H1 (cell line): ENCODE measurements around the gene SLC25A21. TPM values are rescaled to one million over a fixed set of nuclear protein-coding genes. Genes with fewer than 3 reads are reported as not detected.

Source experiments
- CTCF ChIA-PET: fragments of 300-600 bp; sonication (Branson Sonifier 250); formaldehyde crosslinking; loops from one replicate; lab custom pipeline; 2021; ENCODE audit not compliant: partially characterized antibody; lab: Charles Lee
- POLR2A ChIA-PET: fragments of 300-600 bp; sonication (Branson Sonifier 250); formaldehyde crosslinking; loops from one replicate; lab custom pipeline; 2021; ENCODE audit warnings: inconsistent platforms; ENCODE audit not compliant: partially characterized antibody; lab: Charles Lee
- DNase-seq, 2 experiments: peaks; one replicate each; pipeline versions ENCODE4 v3.0.0 to v3.0.0-alpha.2; 2010 to 2022; ENCODE audit warnings: low spot score in 2 of 2, low read depth in 1 of 2, mixed read lengths in 1 of 2
- FAIRE-seq: peaks from 2 replicates; lab custom pipeline; 2011; peaks lifted over from hg19 to GRCh38; lab: Jason Lieb, UNC
- H2AFZ ChIP-seq: 2 replicates; pipeline ENCODE4 v1.8.1; 2012; ENCODE audit warnings: low read length, inconsistent platforms
- H2AK5ac ChIP-seq: 2 replicates; pipeline ENCODE4 v1.6.1; 2013; ENCODE audit warnings: low read depth, low read length
- H2BK120ac ChIP-seq: replicated peaks from 2 replicates; pipeline ENCODE3; 2013; ENCODE audit warnings: low read depth, low read length, inconsistent platforms
- H2BK12ac ChIP-seq: 2 replicates; pipeline ENCODE4 v1.6.1; 2013; ENCODE audit warnings: low read depth, low read length
- H2BK15ac ChIP-seq: 2 replicates; pipeline ENCODE4 v1.6.1; 2013; ENCODE audit warnings: low read length
- H2BK20ac ChIP-seq: 2 replicates; pipeline ENCODE4 v1.6.1; 2013; ENCODE audit warnings: low read length
- H2BK5ac ChIP-seq: 2 replicates; pipeline ENCODE4 v1.6.1; 2013; ENCODE audit warnings: low read depth, low read length
- H3K14ac ChIP-seq: 2 replicates; pipeline ENCODE4 v1.6.1; 2013; ENCODE audit warnings: inconsistent platforms; ENCODE audit not compliant: insufficient read length
- H3K18ac ChIP-seq: 2 replicates; pipeline ENCODE4 v1.6.1; 2013; ENCODE audit warnings: low read length; ENCODE audit errors: extremely low read depth
- H3K23ac ChIP-seq: 2 replicates; pipeline ENCODE4 v1.6.1; 2013; ENCODE audit warnings: inconsistent platforms; ENCODE audit not compliant: insufficient read length
- H3K23me2 ChIP-seq: 2 replicates; pipeline ENCODE4 v1.6.1; 2013; ENCODE audit warnings: low read depth, low read length
- H3K27ac ChIP-seq: 2 replicates; pipeline ENCODE4 v1.6.1; 2011; ENCODE audit warnings: low read depth, low read length, inconsistent platforms
- H3K27me3 ChIP-seq, 4 experiments: replicated peaks in 1 of 4; 1 replicate in 1 of 4; 2 replicates in 3 of 4; pipeline versions ENCODE4 v1.6.1 to v1.8.1; 2011 to 2013; ENCODE audit warnings: low read length in 3 of 4, mild to moderate bottlenecking in 3 of 4, inconsistent platforms in 2 of 4, mixed read lengths in 2 of 4, moderate library complexity in 1 of 4; ENCODE audit not compliant: control insufficient read depth in 3 of 4, insufficient read depth in 3 of 4; ENCODE audit errors: extremely low read depth in 1 of 4
- H3K36me3 ChIP-seq, 4 experiments: 2 replicates each; pipeline versions ENCODE4 v1.6.1 to v1.8.1; 2011 to 2013; ENCODE audit warnings: mild to moderate bottlenecking in 4 of 4, low read length in 3 of 4, moderate library complexity in 2 of 4, control low read depth in 1 of 4, inconsistent platforms in 1 of 4; ENCODE audit not compliant: insufficient read depth in 4 of 4, control insufficient read depth in 2 of 4
- H3K4ac ChIP-seq: replicated peaks from 2 replicates; pipeline ENCODE3; 2013; ENCODE audit warnings: low read length, low read depth, mixed read lengths, inconsistent platforms; ENCODE audit not compliant: insufficient read length
- H3K4me1 ChIP-seq, 4 experiments: replicated peaks in 1 of 4; 1 replicate in 1 of 4; 2 replicates in 3 of 4; pipeline versions ENCODE4 v1.6.1 to v1.8.1; 2011 to 2013; ENCODE audit warnings: low read length in 3 of 4, inconsistent platforms in 2 of 4, mixed read lengths in 1 of 4; ENCODE audit not compliant: insufficient read depth in 4 of 4, control insufficient read depth in 3 of 4
- H3K4me2 ChIP-seq, 2 experiments: 2 replicates each; pipeline versions ENCODE4 v1.6.1 to v1.8.1; 2011 to 2013; ENCODE audit warnings: low read depth in 2 of 2, low read length in 2 of 2, control low read depth in 1 of 2, inconsistent platforms in 1 of 2, mild to moderate bottlenecking in 1 of 2; ENCODE audit not compliant: insufficient read depth in 1 of 2
- H3K4me3 ChIP-seq, 4 experiments: fragments of 200-600, 300-600 bp in 1 of 4; sonication (generic), shearing (Covaris generic), sonication (Bioruptor Twin) in 1 of 4; 2 replicates each; pipeline versions ENCODE4 v1.5.1 to v1.8.1; 2011 to 2016; ENCODE audit warnings: low read length in 4 of 4, low read depth in 3 of 4, control low read depth in 2 of 4, inconsistent platforms in 2 of 4, mild to moderate bottlenecking in 2 of 4, mixed read lengths in 1 of 4, moderate library complexity in 1 of 4; ENCODE audit not compliant: insufficient read depth in 2 of 4; ENCODE audit errors: extremely low read depth in 1 of 4
- H3K56ac ChIP-seq: replicated peaks from 2 replicates; pipeline ENCODE3; 2013; ENCODE audit warnings: low read depth, mild to moderate bottlenecking, mixed read lengths, low read length, inconsistent platforms; ENCODE audit not compliant: insufficient read length
- H3K79me1 ChIP-seq: 2 replicates; pipeline ENCODE4 v1.6.1; 2013; ENCODE audit warnings: low read depth, low read length, control low read depth
- H3K79me2 ChIP-seq, 2 experiments: 2 replicates each; pipeline versions ENCODE4 v1.6.1 to v1.8.1; 2012 to 2013; ENCODE audit warnings: low read length in 2 of 2, mild to moderate bottlenecking in 2 of 2, inconsistent platforms in 1 of 2; ENCODE audit not compliant: insufficient read depth in 2 of 2, control insufficient read depth in 1 of 2
- H3K9ac ChIP-seq, 4 experiments: replicated peaks in 1 of 4; 1 replicate in 1 of 4; 2 replicates in 3 of 4; pipeline versions ENCODE4 v1.6.1 to v1.8.1; 2011 to 2013; ENCODE audit warnings: low read depth in 3 of 4, low read length in 3 of 4, control low read depth in 2 of 4, mild to moderate bottlenecking in 2 of 4, moderate library complexity in 2 of 4, inconsistent platforms in 1 of 4; ENCODE audit errors: extremely low read depth in 1 of 4
- H3K9me3 ChIP-seq, 2 experiments: 2 replicates each; pipeline versions ENCODE4 v1.6.1 to v1.8.1; 2012 to 2013; ENCODE audit warnings: mild to moderate bottlenecking in 2 of 2, moderate library complexity in 2 of 2, control low read depth in 1 of 2, inconsistent platforms in 1 of 2, low read depth in 1 of 2, low read length in 1 of 2, mixed read lengths in 1 of 2; ENCODE audit not compliant: insufficient read depth in 2 of 2
- H4K20me1 ChIP-seq, 2 experiments: replicated peaks in 1 of 2; 2 replicates each; pipeline versions ENCODE3 to v1.8.1; 2011 to 2013; ENCODE audit warnings: inconsistent platforms in 2 of 2, low read length in 2 of 2, mild to moderate bottlenecking in 1 of 2; ENCODE audit not compliant: insufficient read depth in 2 of 2, control insufficient read depth in 1 of 2
- H4K5ac ChIP-seq: 2 replicates; pipeline ENCODE4 v1.6.1; 2013; ENCODE audit warnings: low read length, low read depth, mixed read lengths, inconsistent platforms; ENCODE audit not compliant: insufficient read length
- H4K8ac ChIP-seq: 2 replicates; pipeline ENCODE4 v1.8.0; 2013; ENCODE audit warnings: mild to moderate bottlenecking, moderate library complexity, low read length, inconsistent platforms; ENCODE audit not compliant: insufficient read depth; ENCODE audit errors: extremely low read depth
- H4K91ac ChIP-seq: replicated peaks from 2 replicates; pipeline ENCODE3; 2013; ENCODE audit warnings: low read length, mixed read lengths, inconsistent platforms; ENCODE audit not compliant: insufficient read length
- ASH2L ChIP-seq: fragments of 200-600, 300-600 bp; sonication (generic); IDR thresholded peaks from one replicate; pipeline ENCODE4 v1.7.1; 2017; ENCODE audit warnings: low read length
- BACH1 ChIP-seq: IDR thresholded peaks from 2 replicates; pipeline ENCODE4 v1.6.1; 2012; ENCODE audit warnings: low read length, improper control_type of control experiment
- EGR1 ChIP-seq: IDR thresholded peaks from 2 replicates; pipeline ENCODE4 v1.6.1; 2011; ENCODE audit warnings: low read depth, low read length, borderline replicate concordance
- FOSL1 ChIP-seq: IDR thresholded peaks from 2 replicates; pipeline ENCODE4 v1.6.1; 2011; ENCODE audit warnings: mild to moderate bottlenecking, low read depth, low read length, moderate library complexity; ENCODE audit not compliant: insufficient read depth
- JUND ChIP-seq: IDR thresholded peaks from 2 replicates; pipeline ENCODE4 v1.6.1; 2011; ENCODE audit warnings: mild to moderate bottlenecking, improper control_type of control experiment, low read length
- MAFK ChIP-seq: IDR thresholded peaks from 2 replicates; pipeline ENCODE4 v1.6.1; 2012; ENCODE audit warnings: low read depth, mild to moderate bottlenecking, improper control_type of control experiment, low read length
- NRF1 ChIP-seq: IDR thresholded peaks from 2 replicates; pipeline ENCODE4 v1.6.1; 2011; ENCODE audit warnings: mild to moderate bottlenecking, low read depth, low read length, improper control_type of control experiment
- POLR2AphosphoS5 ChIP-seq: IDR thresholded peaks from 2 replicates; pipeline ENCODE4 v1.6.1; 2011; ENCODE audit warnings: low read depth, low read length
- SAP30 ChIP-seq: fragments of 300-600 bp; sonication (generic); IDR thresholded peaks from 2 replicates; pipeline ENCODE4 v1.7.1; 2012; ENCODE audit warnings: low read length, moderate library complexity, mild to moderate bottlenecking, inconsistent platforms; ENCODE audit not compliant: insufficient read depth, insufficient replicate concordance
- SIN3A ChIP-seq, 2 experiments: IDR thresholded peaks in 1 of 2; conservative IDR thresholded peaks in 1 of 2; 2 replicates each; pipeline ENCODE4 v1.6.1; 2011 to 2012; ENCODE audit warnings: low read length in 2 of 2, improper control_type of control experiment in 1 of 2, low read depth in 1 of 2, mild to moderate bottlenecking in 1 of 2
- SIX5 ChIP-seq: IDR thresholded peaks from 2 replicates; pipeline ENCODE4 v1.6.1; 2011; ENCODE audit warnings: mild to moderate bottlenecking, low read depth, low read length
- TCF12 ChIP-seq: IDR thresholded peaks from 2 replicates; pipeline ENCODE4 v1.6.1; 2011; ENCODE audit warnings: low read depth, mild to moderate bottlenecking, low read length
- TEAD4 ChIP-seq: IDR thresholded peaks from 2 replicates; pipeline ENCODE4 v1.6.1; 2012; ENCODE audit warnings: low read depth, low read length, inconsistent platforms, mixed read lengths
- YY1 ChIP-seq: IDR thresholded peaks from 2 replicates; pipeline ENCODE4 v1.6.1; 2011; ENCODE audit warnings: low read depth, mild to moderate bottlenecking, low read length
- polyA plus RNA-seq, 7 experiments: library from polyadenylated mRNA; depleted of rRNA in 3 of 7; stranded (reverse) in 5 of 7; unstranded in 2 of 7; fragments of >200 nt in 5 of 7; fragments of 200-250 nt in 2 of 7; gene quantifications; 1 replicate in 5 of 7; 2 replicates in 1 of 7; 4 replicates in 1 of 7; pipeline versions ENCODE4 v1.2.1 to v1.2.3, GENCODE V29; 2011 to 2013; ENCODE audit warnings: missing spikeins in 2 of 7, mixed read lengths in 2 of 7
- total RNA-seq: library from RNA; stranded (reverse); fragmentation: NEBNext Ultra II Directional; extraction: Animal tissue kit (Norgen Biotek cat#: 25700); gene quantifications from 2 replicates; pipeline ENCODE4 v1.2.1, GENCODE V29; 2021
- TF ChIP-seq, protein P1 (sequence below): IDR thresholded peaks from 2 replicates; pipeline ENCODE4 v1.6.1; 2012; ENCODE audit warnings: low read length, inconsistent platforms

Gene SLC25A21
- total and polyA plus RNA-seq, 2 of the 8 experiments (the other 6 are each of a cell fraction or from before 2014, with no cell fraction given) = 6.9 to 15.7 TPM

DNA sequence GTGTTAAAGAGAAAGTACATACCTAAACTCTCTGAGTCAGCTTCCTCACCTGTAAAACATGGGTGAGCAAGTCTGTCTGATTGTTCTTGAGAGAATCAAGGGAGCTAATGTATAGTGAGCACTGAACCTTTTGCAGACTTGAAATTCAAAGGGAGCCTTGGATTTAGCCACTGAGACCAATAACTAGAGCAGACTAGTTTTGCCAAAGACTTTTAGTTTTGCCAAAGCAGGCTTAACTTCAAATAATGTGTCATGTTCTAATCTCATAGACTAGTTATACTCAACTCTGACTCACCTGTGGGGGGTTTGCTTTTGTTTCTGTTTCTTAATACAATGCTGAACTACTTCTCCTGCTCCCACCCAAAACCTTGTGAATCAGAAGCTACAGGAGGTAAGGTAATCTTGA lies 123.7 kb downstream of the SLC25A21 start:
- Histone ChIP-seq H3K36me3 (no peaks in the 10 kb centered on the region), H3K4me3 (no peak overlapping the region), H3K23ac (no peak overlapping the region), H4K8ac (no peak overlapping the region), H3K23me2 (no peaks in the 10 kb centered on the region), H3K4ac (no peak overlapping the region), H4K91ac (no peak overlapping the region), H2AFZ (no peak overlapping the region), H3K9me3 (no peaks in the 10 kb centered on the region), H3K14ac (no peak overlapping the region), H2BK20ac (no peak overlapping the region), H3K27ac (no peak overlapping the region), H2AK5ac (no peak overlapping the region), H4K20me1 (no peaks in the 10 kb centered on the region), H3K4me2 (no peak overlapping the region), H2BK120ac (no peak overlapping the region), H3K79me2 (no peaks in the 10 kb centered on the region), H3K4me1 (no peaks in the 10 kb centered on the region), H2BK12ac (no peak overlapping the region), H4K5ac (no peak overlapping the region), H3K79me1 (no peaks in the 10 kb centered on the region), H2BK5ac (no peak overlapping the region), H2BK15ac (no peak overlapping the region), H3K18ac (no peak overlapping the region), H3K9ac (no peak overlapping the region), H3K56ac (no peak overlapping the region), H3K27me3 (no peaks in the 10 kb centered on the region)
- ChIA-PET CTCF (interaction anchor here (0.6 to 1.4 kb wide), 3 partner anchors 24 to 1750 kb away, joined by 3 to 4 read pairs (median 4); no protein-coding TSS in a partner anchor), POLR2A (no interaction called here)
- no peak for DNase-seq
- FAIRE-seq = no peak
- TF ChIP-seq POLR2AphosphoS5 (no peak), NRF1 (no peak), EGR1 (no peak), SAP30 (no peak), MAFK (no peak), TEAD4 (no peak), TCF12 (no peak), BACH1 (no peak), ASH2L (no peak), SIN3A (conservative IDR thresholded peaks at IDR 0.05 in 1 of 2, IDR thresholded peaks at IDR 0.05 in 1 of 2; ENCODE audit: low read depth in 1 of 2, low read length in 2 of 2) (no peak), SIX5 (no peak), YY1 (no peak), FOSL1 (no peak), JUND (no peak)
- TF ChIP-seq, protein P1, sequence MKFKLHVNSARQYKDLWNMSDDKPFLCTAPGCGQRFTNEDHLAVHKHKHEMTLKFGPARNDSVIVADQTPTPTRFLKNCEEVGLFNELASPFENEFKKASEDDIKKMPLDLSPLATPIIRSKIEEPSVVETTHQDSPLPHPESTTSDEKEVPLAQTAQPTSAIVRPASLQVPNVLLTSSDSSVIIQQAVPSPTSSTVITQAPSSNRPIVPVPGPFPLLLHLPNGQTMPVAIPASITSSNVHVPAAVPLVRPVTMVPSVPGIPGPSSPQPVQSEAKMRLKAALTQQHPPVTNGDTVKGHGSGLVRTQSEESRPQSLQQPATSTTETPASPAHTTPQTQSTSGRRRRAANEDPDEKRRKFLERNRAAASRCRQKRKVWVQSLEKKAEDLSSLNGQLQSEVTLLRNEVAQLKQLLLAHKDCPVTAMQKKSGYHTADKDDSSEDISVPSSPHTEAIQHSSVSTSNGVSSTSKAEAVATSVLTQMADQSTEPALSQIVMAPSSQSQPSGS = no peak
